ENCODE measurements around the gene ADAMTS2. TPM values are rescaled to one million over a fixed set of nuclear protein-coding genes. Genes with fewer than 3 reads are reported as not detected.

The ADAMTS2 gene
- total and polyA plus RNA-seq, 2 of the 4 experiments (the other 2 are of a cell fraction): 19.0 to 58.8 TPM

DNA sequence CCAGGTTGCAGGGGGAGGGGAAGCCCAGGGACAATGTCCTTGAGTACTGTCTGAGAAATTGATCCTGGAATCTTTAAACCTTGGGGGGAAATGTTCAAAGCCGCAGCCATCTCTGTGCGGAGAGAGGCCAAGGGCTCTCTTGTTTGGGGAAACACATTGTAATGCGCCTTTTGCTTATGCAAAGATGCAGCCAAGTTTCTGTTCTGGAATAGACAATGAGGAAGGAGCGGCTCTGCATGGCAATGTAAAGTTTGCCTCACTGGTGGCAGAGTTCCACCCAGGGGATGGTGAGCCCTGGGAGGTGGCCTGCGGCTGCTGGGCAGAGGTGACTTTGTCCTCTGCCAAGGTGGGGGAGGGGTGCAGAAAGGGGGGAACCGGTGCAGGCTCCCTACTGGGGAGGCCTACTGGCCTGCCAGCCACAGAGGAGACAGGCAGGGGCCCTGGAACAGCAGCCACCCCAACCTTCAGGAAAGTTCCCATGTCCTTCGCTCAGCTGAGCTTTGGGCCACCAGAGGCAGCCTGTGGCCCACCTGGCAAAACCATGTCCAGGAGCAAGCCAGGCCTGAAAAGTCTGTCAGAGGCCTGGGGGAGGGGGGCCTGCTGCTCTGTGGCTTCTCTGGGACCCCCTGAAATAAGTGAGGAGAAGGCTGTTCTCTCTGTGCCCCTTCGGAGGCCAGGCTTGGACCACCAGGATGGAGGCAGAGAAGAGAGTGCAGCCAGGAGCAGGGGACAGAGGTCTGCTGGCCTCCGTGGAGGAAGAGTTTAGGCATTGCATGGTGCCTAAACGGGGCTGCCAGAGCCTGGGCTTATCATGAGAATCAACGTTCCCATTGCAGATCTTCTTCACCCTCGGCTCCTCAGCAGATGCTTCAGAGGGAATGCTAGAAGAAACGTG lies 157.3 kb downstream of the ADAMTS2 start:
- in situ Hi-C loops (cut with MboI; ENCODE audit: low sequenced_read_pairs): no loop called here

More for the DNA sequence above, 157.3 kb downstream of the ADAMTS2 start:
- no peak overlapping the region for H3K9ac ChIP-seq (ENCODE audit: low read depth, low read length)
- no peak overlapping the region for H2BK5ac ChIP-seq (ENCODE audit: low read depth, low read length, poor library complexity, severe bottlenecking)
- H4K20me1 ChIP-seq (ENCODE audit: insufficient read depth, low read length): no peaks in the 10 kb centered on the region
- no peak overlapping the region for H2AK5ac ChIP-seq (ENCODE audit: low read depth, low read length)
- peaks cover 2 to 13% of the 10 kb centered on the region in 2 experiments; a peak in 1 of 4 replicates for H3K79me1 ChIP-seq (ENCODE audit: low read depth in 1 of 2, low read length in 2 of 2)
- H4K5ac ChIP-seq (ENCODE audit: low read depth, low read length): no peak overlapping the region
- dilution Hi-C loops (cut with HindIII; ENCODE audit: low sequenced_read_pairs, unreplicated experiment): no loop called here
- no peak overlapping the region for H2BK15ac ChIP-seq (ENCODE audit: low read depth, low read length)
- ChIA-PET POLR2A (ENCODE audit: unreplicated experiment) (no interaction called here), CTCF (no interaction called here)
- no peak for DNase-seq
- H3K4me3 ChIP-seq (ENCODE audit: insufficient read depth, low read depth, low read length): no peak overlapping the region
- no peak overlapping the region for H3K4me2 ChIP-seq (ENCODE audit: low read depth, low read length)
- no peak overlapping the region for H3K27ac ChIP-seq (ENCODE audit: insufficient read depth, low read length)
- H3K9me1 ChIP-seq (ENCODE audit: insufficient read depth, low read length): peaks cover 6% of the 10 kb centered on the region; the same call in 1 of the 2 replicates
- intact Hi-C loops (cut with micrococcal nuclease): no loop called here
- H3K36me3 ChIP-seq (ENCODE audit: control insufficient read depth, insufficient read depth, low read length): peaks cover 1% of the 10 kb centered on the region; the same call in 1 of the 2 replicates
- no peak overlapping the region for H3K23ac ChIP-seq (ENCODE audit: low read depth, low read length)
- H3K9me3 ChIP-seq (ENCODE audit: control insufficient read depth, insufficient read depth, low read length): no peaks in the 10 kb centered on the region
- H3K4me1 ChIP-seq (ENCODE audit: control insufficient read depth, insufficient read depth, low read length): peaks cover 8% of the 10 kb centered on the region
- H3K18ac ChIP-seq (ENCODE audit: low read depth, low read length): no peak overlapping the region
- no peak overlapping the region for H2BK20ac ChIP-seq (ENCODE audit: low read depth, low read length)
- no peak overlapping the region; the same call in 1 of the 2 replicates for H3K4ac ChIP-seq (ENCODE audit: low read depth, low read length)
- H2AFZ ChIP-seq (replicated peaks; ENCODE audit: low read length, poor library complexity): peak overlapping the region; percentile 26
- no peak overlapping the region for H3K14ac ChIP-seq (replicated peaks; ENCODE audit: low read depth, low read length)
- H3K27me3 ChIP-seq (ENCODE audit: control insufficient read depth, insufficient read depth, low read length): no peaks in the 10 kb centered on the region
- BruUV-seq (replicated peaks): no TSS peak
- H2BK120ac ChIP-seq (ENCODE audit: low read depth, low read length): no peak overlapping the region
- H4K91ac ChIP-seq (ENCODE audit: insufficient read depth, low read depth, low read length): no peak overlapping the region
- 67% methylated on average over 5 of the region's 13 CpGs; no CpG with 5 or more reads in 1 of the 2 experiments for WGBS, 2 experiments (ENCODE audit: extremely low coverage in 2 of 2, insufficient read length in 1 of 2)
- TF ChIP-seq MXI1 (IDR thresholded peaks at IDR 0.05; ENCODE audit: borderline replicate concordance, low read depth, low read length): no peak
- TF ChIP-seq, protein P1, sequence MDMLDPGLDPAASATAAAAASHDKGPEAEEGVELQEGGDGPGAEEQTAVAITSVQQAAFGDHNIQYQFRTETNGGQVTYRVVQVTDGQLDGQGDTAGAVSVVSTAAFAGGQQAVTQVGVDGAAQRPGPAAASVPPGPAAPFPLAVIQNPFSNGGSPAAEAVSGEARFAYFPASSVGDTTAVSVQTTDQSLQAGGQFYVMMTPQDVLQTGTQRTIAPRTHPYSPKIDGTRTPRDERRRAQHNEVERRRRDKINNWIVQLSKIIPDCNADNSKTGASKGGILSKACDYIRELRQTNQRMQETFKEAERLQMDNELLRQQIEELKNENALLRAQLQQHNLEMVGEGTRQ (IDR thresholded peaks at IDR 0.05; ENCODE audit: low read depth, low read length): no peak
- no peak for TF ChIP-seq SMC3 (IDR thresholded peaks at IDR 0.05; ENCODE audit: low read depth, low read length)
- TF ChIP-seq CEBPB (IDR thresholded peaks at IDR 0.05; ENCODE audit: low read depth, low read length): no peak
- TF ChIP-seq, protein P2, sequence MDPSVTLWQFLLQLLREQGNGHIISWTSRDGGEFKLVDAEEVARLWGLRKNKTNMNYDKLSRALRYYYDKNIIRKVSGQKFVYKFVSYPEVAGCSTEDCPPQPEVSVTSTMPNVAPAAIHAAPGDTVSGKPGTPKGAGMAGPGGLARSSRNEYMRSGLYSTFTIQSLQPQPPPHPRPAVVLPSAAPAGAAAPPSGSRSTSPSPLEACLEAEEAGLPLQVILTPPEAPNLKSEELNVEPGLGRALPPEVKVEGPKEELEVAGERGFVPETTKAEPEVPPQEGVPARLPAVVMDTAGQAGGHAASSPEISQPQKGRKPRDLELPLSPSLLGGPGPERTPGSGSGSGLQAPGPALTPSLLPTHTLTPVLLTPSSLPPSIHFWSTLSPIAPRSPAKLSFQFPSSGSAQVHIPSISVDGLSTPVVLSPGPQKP (IDR thresholded peaks at IDR 0.05; ENCODE audit: borderline replicate concordance, low read depth, low read length): no peak
- TF ChIP-seq CHD1 (IDR thresholded peaks at IDR 0.05; ENCODE audit: low read depth, low read length): no peak
- TF ChIP-seq RAD21 (IDR thresholded peaks at IDR 0.05; ENCODE audit: low read length): no peak
- no peak for TF ChIP-seq CTCF (conservative IDR thresholded peaks at IDR 0.05; ENCODE audit: low read depth, low read length)
- no peak for TF ChIP-seq FOS (IDR thresholded peaks at IDR 0.05; ENCODE audit: low read depth, low read length)
- TF ChIP-seq MAFK (IDR thresholded peaks at IDR 0.05; ENCODE audit: low read depth, low read length): no peak
- peak overlapping the region; percentile 45 for H2AK9ac ChIP-seq (replicated peaks; ENCODE audit: low read depth, low read length, poor library complexity)
- H4K8ac ChIP-seq (ENCODE audit: low read depth in 2 of 2, low read length in 2 of 2): no peak overlapping the region
- ATAC-seq (ENCODE audit: low read depth): no peak
- no peak overlapping the region for H3K56ac ChIP-seq (ENCODE audit: extremely low read depth, insufficient read depth, low read length)
